Activated CD8-positive, alpha-beta memory T cell treated with anti-CD3 and anti-CD28 coated beads for 36 hours (primary cell): Measurements from ENCODE around the gene TTC39B. TPM values are rescaled to one million over a fixed set of nuclear protein-coding genes. Genes with fewer than 3 reads are reported as not detected.

Source experiments
- CTCF ChIA-PET: fragments of 350-600 bp; sonication (Branson Sonifier 250); formaldehyde crosslinking; loops from one replicate; lab custom pipeline; 2021; ENCODE audit warnings: antibody characterized with exemption; lab: Charles Lee
- POLR2A ChIA-PET: fragments of 350-600 bp; sonication (Branson Sonifier 250); formaldehyde crosslinking; loops from one replicate; lab custom pipeline; 2021; ENCODE audit warnings: antibody characterized with exemption; lab: Charles Lee
- total RNA-seq, 2 experiments: library from RNA; stranded (reverse); gene quantifications; one replicate each; pipeline ENCODE4 v1.2.3, GENCODE V29; 2021

The TTC39B gene
- total RNA-seq, 2 experiments from 2014 or later, result 12.2 to 13.8 TPM

GRCh38 chr9:15157381-15157780 lies 149.6 kb downstream of the TTC39B start:
- ChIA-PET POLR2A (no interaction called here), CTCF (no interaction called here)

- ChIA-PET POLR2A (no interaction called here), CTCF (no interaction called here)
Observed at GRCh38 chr9:15156241-15156640, 150.8 kb downstream of the TTC39B start.

GRCh38 chr9:15155826-15156225 lies 151.2 kb downstream of the TTC39B start:
- ChIA-PET POLR2A (no interaction called here), CTCF (no interaction called here)

GRCh38 chr9:15155323-15155722 lies 151.7 kb downstream of the TTC39B start:
- POLR2A ChIA-PET, result no interaction called here
- CTCF ChIA-PET, result no interaction called here

- ChIA-PET POLR2A (no interaction called here), CTCF (no interaction called here)
Observed at GRCh38 chr9:15154677-15155076, 152.3 kb downstream of the TTC39B start.

- ChIA-PET CTCF (interaction anchor here (1.2 to 1.8 kb wide), 2 partner anchors 11 to 19 kb away, joined by 3 to 4 read pairs; no protein-coding TSS in a partner anchor), POLR2A (no interaction called here)
Observed at GRCh38 chr9:15153961-15154360, 153.1 kb downstream of the TTC39B start.

GRCh38 chr9:15150939-15151338 lies 156.1 kb downstream of the TTC39B start:
- ChIA-PET POLR2A (no interaction called here), CTCF (no interaction called here)

GRCh38 chr9:15149450-15149849 lies 157.6 kb downstream of the TTC39B start:
- ChIA-PET CTCF (no interaction called here), POLR2A (no interaction called here)

GRCh38 chr9:15146268-15146700 lies 160.7 kb downstream of the TTC39B start:
- CTCF ChIA-PET, result no interaction called here

GRCh38 chr9:15144622-15145061 lies 162.4 kb downstream of the TTC39B start:
- CTCF ChIA-PET, result no interaction called here
- POLR2A ChIA-PET, result no interaction called here

More at GRCh38 chr9:15146268-15146700, 160.7 kb downstream of the TTC39B start:
- POLR2A ChIA-PET, result no interaction called here

- POLR2A ChIA-PET, result no interaction called here
- CTCF ChIA-PET, result interaction anchor here (1.3 kb wide), 1 partner anchor 10 kb away, joined by 3 read pairs; no protein-coding TSS in a partner anchor
Observed at GRCh38 chr9:15142878-15143534, 164.0 kb downstream of the TTC39B start.

GRCh38 chr9:15140051-15140450 lies 167.0 kb downstream of the TTC39B start:
- ChIA-PET POLR2A (no interaction called here), CTCF (no interaction called here)

- CTCF ChIA-PET, result no interaction called here
Observed at GRCh38 chr9:15139469-15139868, 167.5 kb downstream of the TTC39B start.

GRCh38 chr9:15138357-15138686 lies 168.7 kb downstream of the TTC39B start:
- CTCF ChIA-PET, result no interaction called here
- POLR2A ChIA-PET, result no interaction called here

More at GRCh38 chr9:15139469-15139868, 167.5 kb downstream of the TTC39B start:
- POLR2A ChIA-PET, result no interaction called here

GRCh38 chr9:15137658-15138356 lies 169.2 kb downstream of the TTC39B start:
- ChIA-PET CTCF (no interaction called here), POLR2A (no interaction called here)

- POLR2A ChIA-PET, result no interaction called here
- CTCF ChIA-PET, result no interaction called here
Observed at GRCh38 chr9:15137089-15137488, 169.9 kb downstream of the TTC39B start.

GRCh38 chr9:15136646-15137045 lies 170.4 kb downstream of the TTC39B start:
- CTCF ChIA-PET, result no interaction called here

GRCh38 chr9:15135164-15135792 lies 171.7 kb downstream of the TTC39B start:
- ChIA-PET CTCF (interaction anchor here (0.6 to 1.2 kb wide), 10 partner anchors 10 to 431 kb away, joined by 3 to 5 read pairs (median 3); no protein-coding TSS in a partner anchor), POLR2A (no interaction called here)

More at GRCh38 chr9:15136646-15137045, 170.4 kb downstream of the TTC39B start:
- POLR2A ChIA-PET, result no interaction called here

GRCh38 chr9:15133488-15133887 lies 173.5 kb downstream of the TTC39B start:
- CTCF ChIA-PET, result no interaction called here
- POLR2A ChIA-PET, result no interaction called here

GRCh38 chr9:15132091-15132490 lies 174.9 kb downstream of the TTC39B start:
- ChIA-PET POLR2A (no interaction called here), CTCF (no interaction called here)
